ENCODE measurements around the gene ARID3A.

Gene ARID3A

GRCh38 chr19:947707-948539 lies 22.1 kb downstream of the ARID3A start:
- 91 to 92% methylated on average over 47 of the region's 47 CpGs for WGBS, 2 experiments
- Histone ChIP-seq H3K9me3 (ENCODE audit: control insufficient read depth, low read length) (no peaks in the 10 kb centered on the region), H3K4me1 (ENCODE audit: control insufficient read depth, insufficient read depth, low read length) (peaks cover 5% of the 10 kb centered on the region), H3K27me3 (ENCODE audit: control insufficient read depth, insufficient read depth, low read length, poor library complexity, severe bottlenecking) (no peaks in the 10 kb centered on the region), H3K36me3 (ENCODE audit: control insufficient read depth, insufficient read depth, low read length) (peaks cover 8% of the 10 kb centered on the region), H3K27ac (ENCODE audit: insufficient read depth, low read depth, low read length, poor library complexity, severe bottlenecking) (no peak overlapping the region), H3K4me3 (ENCODE audit: insufficient read depth, low read depth, low read length) (no peak overlapping the region)

GRCh38 chr19:948842-949496 lies 23.1 kb downstream of the ARID3A start:
- peaks cover 3% of the 10 kb centered on the region for H3K36me3 ChIP-seq (ENCODE audit: control insufficient read depth, insufficient read depth, low read length)
- no peak overlapping the region for H3K27ac ChIP-seq (ENCODE audit: insufficient read depth, low read depth, low read length, poor library complexity, severe bottlenecking)
- H3K4me3 ChIP-seq (ENCODE audit: insufficient read depth, low read depth, low read length): no peak overlapping the region
- H3K9me3 ChIP-seq (ENCODE audit: control insufficient read depth, low read length): no peaks in the 10 kb centered on the region
- WGBS, 2 experiments: 96% methylated on average over 25 of the region's 25 CpGs
- no peaks in the 10 kb centered on the region for H3K27me3 ChIP-seq (ENCODE audit: control insufficient read depth, insufficient read depth, low read length, poor library complexity, severe bottlenecking)
- H3K4me1 ChIP-seq (ENCODE audit: control insufficient read depth, insufficient read depth, low read length): peaks cover 16% of the 10 kb centered on the region

GRCh38 chr19:950352-951066 lies 24.7 kb downstream of the ARID3A start:
- H3K4me3 ChIP-seq (ENCODE audit: insufficient read depth, low read depth, low read length): no peak overlapping the region
- 91 to 92% methylated on average over 17 of the region's 17 CpGs for WGBS, 2 experiments
- H3K4me1 ChIP-seq (ENCODE audit: control insufficient read depth, insufficient read depth, low read length): peaks cover 31% of the 10 kb centered on the region

GRCh38 chr19:952049-952679 lies 26.3 kb downstream of the ARID3A start:
- Histone ChIP-seq H3K4me1 (ENCODE audit: control insufficient read depth, insufficient read depth, low read length) (peaks cover 42% of the 10 kb centered on the region), H3K27ac (ENCODE audit: insufficient read depth, low read depth, low read length, poor library complexity, severe bottlenecking) (no peak overlapping the region), H3K36me3 (ENCODE audit: control insufficient read depth, insufficient read depth, low read length) (peaks cover 3% of the 10 kb centered on the region), H3K9me3 (ENCODE audit: control insufficient read depth, low read length) (no peaks in the 10 kb centered on the region), H3K27me3 (ENCODE audit: control insufficient read depth, insufficient read depth, low read length, poor library complexity, severe bottlenecking) (no peaks in the 10 kb centered on the region), H3K4me3 (ENCODE audit: insufficient read depth, low read depth, low read length) (no peak overlapping the region)
- WGBS, 2 experiments: 87 to 94% methylated on average over 14 of the region's 14 CpGs

More at GRCh38 chr19:950352-951066, 24.7 kb downstream of the ARID3A start:
- no peak overlapping the region for H3K27ac ChIP-seq (ENCODE audit: insufficient read depth, low read depth, low read length, poor library complexity, severe bottlenecking)
- H3K27me3 ChIP-seq (ENCODE audit: control insufficient read depth, insufficient read depth, low read length, poor library complexity, severe bottlenecking): no peaks in the 10 kb centered on the region
- H3K36me3 ChIP-seq (ENCODE audit: control insufficient read depth, insufficient read depth, low read length): peaks cover 3% of the 10 kb centered on the region
- H3K9me3 ChIP-seq (ENCODE audit: control insufficient read depth, low read length): no peaks in the 10 kb centered on the region

GRCh38 chr19:952680-953444 lies 27.0 kb downstream of the ARID3A start:
- peaks cover 45% of the 10 kb centered on the region for H3K4me1 ChIP-seq (ENCODE audit: control insufficient read depth, insufficient read depth, low read length)
- WGBS, 2 experiments: 63 to 71% methylated on average over 20 to 21 of the region's 21 CpGs
- no peak overlapping the region for H3K27ac ChIP-seq (ENCODE audit: insufficient read depth, low read depth, low read length, poor library complexity, severe bottlenecking)
- no peaks in the 10 kb centered on the region for H3K9me3 ChIP-seq (ENCODE audit: control insufficient read depth, low read length)
- H3K27me3 ChIP-seq (ENCODE audit: control insufficient read depth, insufficient read depth, low read length, poor library complexity, severe bottlenecking): no peaks in the 10 kb centered on the region
- peaks cover 3% of the 10 kb centered on the region for H3K36me3 ChIP-seq (ENCODE audit: control insufficient read depth, insufficient read depth, low read length)
- H3K4me3 ChIP-seq (ENCODE audit: insufficient read depth, low read depth, low read length): no peak overlapping the region

- WGBS, 2 experiments: 60 to 67% methylated on average over 31 to 33 of the region's 33 CpGs
- H3K27ac ChIP-seq (ENCODE audit: insufficient read depth, low read depth, low read length, poor library complexity, severe bottlenecking): no peak overlapping the region
- peaks cover 45% of the 10 kb centered on the region for H3K4me1 ChIP-seq (ENCODE audit: control insufficient read depth, insufficient read depth, low read length)
Measured at GRCh38 chr19:953445-954271, 27.8 kb downstream of the ARID3A start.

GRCh38 chr19:954272-954671 lies 28.4 kb downstream of the ARID3A start:
- Histone ChIP-seq H3K9me3 (ENCODE audit: control insufficient read depth, low read length) (no peaks in the 10 kb centered on the region), H3K27ac (ENCODE audit: insufficient read depth, low read depth, low read length, poor library complexity, severe bottlenecking) (no peak overlapping the region), H3K4me3 (ENCODE audit: insufficient read depth, low read depth, low read length) (no peak overlapping the region), H3K4me1 (ENCODE audit: control insufficient read depth, insufficient read depth, low read length) (peaks cover 45% of the 10 kb centered on the region), H3K36me3 (ENCODE audit: control insufficient read depth, insufficient read depth, low read length) (no peaks in the 10 kb centered on the region), H3K27me3 (ENCODE audit: control insufficient read depth, insufficient read depth, low read length, poor library complexity, severe bottlenecking) (no peaks in the 10 kb centered on the region)
- 85 to 88% methylated on average over 14 of the region's 14 CpGs for WGBS, 2 experiments

More at GRCh38 chr19:953445-954271, 27.8 kb downstream of the ARID3A start:
- H3K36me3 ChIP-seq (ENCODE audit: control insufficient read depth, insufficient read depth, low read length): no peaks in the 10 kb centered on the region
- no peaks in the 10 kb centered on the region for H3K9me3 ChIP-seq (ENCODE audit: control insufficient read depth, low read length)
- H3K27me3 ChIP-seq (ENCODE audit: control insufficient read depth, insufficient read depth, low read length, poor library complexity, severe bottlenecking): no peaks in the 10 kb centered on the region
- H3K4me3 ChIP-seq (ENCODE audit: insufficient read depth, low read depth, low read length): no peak overlapping the region

GRCh38 chr19:954672-955494 lies 29.0 kb downstream of the ARID3A start:
- Histone ChIP-seq H3K4me3 (ENCODE audit: insufficient read depth, low read depth, low read length) (no peak overlapping the region), H3K9me3 (ENCODE audit: control insufficient read depth, low read length) (no peaks in the 10 kb centered on the region), H3K4me1 (ENCODE audit: control insufficient read depth, insufficient read depth, low read length) (peaks cover 49% of the 10 kb centered on the region), H3K27ac (ENCODE audit: insufficient read depth, low read depth, low read length, poor library complexity, severe bottlenecking) (peak overlapping the region; percentile 63), H3K36me3 (ENCODE audit: control insufficient read depth, insufficient read depth, low read length) (no peaks in the 10 kb centered on the region), H3K27me3 (ENCODE audit: control insufficient read depth, insufficient read depth, low read length, poor library complexity, severe bottlenecking) (no peaks in the 10 kb centered on the region)
- 72 to 73% methylated on average over 43 of the region's 43 CpGs for WGBS, 2 experiments

All from ectodermal cell (in vitro differentiated cells).